Uterus (tissue), 2 donors: ENCODE data around the gene ZNF106.

Experiments used
- CTCF ChIP-seq, 4 experiments: fragments of 200-600 bp in 2 of 4; fragments of 450-650 bp in 2 of 4; sonication (generic) in 2 of 4; IDR thresholded peaks; one replicate each; pipeline ENCODE4 v1.5.1; 2016 to 2019; ENCODE audit warnings: antibody characterized with exemption in 4 of 4, mild to moderate bottlenecking in 2 of 4, moderate library complexity in 1 of 4
- POLR2A ChIP-seq, 2 donors: fragments of 450-650 bp; IDR thresholded peaks; one replicate each; pipeline ENCODE4 v1.6.1; 2016; ENCODE audit warnings: antibody characterized with exemption in 2 of 2, mild to moderate bottlenecking in 1 of 2, moderate library complexity in 1 of 2

- TF ChIP-seq POLR2A (IDR thresholded peaks at IDR 0.05) = no peak
- TF ChIP-seq CTCF (IDR thresholded peaks at IDR 0.05) = no peak
These were observed 82.8 kb downstream of the ZNF106 start for GRCh38 chr15:42408178-42408577.
